ENCODE measurements around the gene GSTCD. TPM values are rescaled to one million over a fixed set of nuclear protein-coding genes. Genes with fewer than 3 reads are reported as not detected.

Gene GSTCD
- total and polyA plus RNA-seq, 2 experiments from 2014 or later, result 11.3 to 39.1 TPM

- no peaks in the 10 kb centered on the region for H3F3A ChIP-seq (replicated peaks; ENCODE audit: low read depth)
- DNase-seq (ENCODE audit: low spot score) (no peak), ATAC-seq (no peak)
- no peaks in the 10 kb centered on the region for H3K27me3 Mint-ChIP-seq (ENCODE audit: insufficient read depth, low read depth, poor library complexity)
- no peak overlapping the region for H3K4me2 ChIP-seq
- H3K4me1 Mint-ChIP-seq, result peaks cover 9% of the 10 kb centered on the region; the same call in 2 of the 3 replicates
- TF ChIP-seq ZNF114 (CRISPR knock-in tag; IDR thresholded peaks at IDR 0.05) (no peak), ETS1 (IDR thresholded peaks at IDR 0.05) (no peak), JUNB (IDR thresholded peaks at IDR 0.05; ENCODE audit: unreplicated experiment) (no peak), REST (IDR thresholded peaks at IDR 0.05; ENCODE audit: unreplicated experiment) (no peak), ZNF462 (CRISPR knock-in tag; IDR thresholded peaks at IDR 0.05) (no peak), CTCF (conservative IDR thresholded peaks at IDR 0.05; ENCODE audit: low read depth in 2 of 2) (no peak), NANOG (IDR thresholded peaks at IDR 0.05; ENCODE audit: borderline replicate concordance) (no peak), CREB1 (CRISPR knock-in tag; IDR thresholded peaks at IDR 0.05; ENCODE audit: low read depth) (no peak), STAT1 (IDR thresholded peaks at IDR 0.05; ENCODE audit: unreplicated experiment) (no peak), EZH2phosphoT487 (IDR thresholded peaks at IDR 0.05; ENCODE audit: unreplicated experiment) (no peak), EZH2 (IDR thresholded peaks at IDR 0.05; ENCODE audit: low read depth, unreplicated experiment) (no peak), POLR2AphosphoS5 (IDR thresholded peaks at IDR 0.05; ENCODE audit: low read depth) (no peak), ZNF331 (CRISPR knock-in tag; IDR thresholded peaks at IDR 0.05; ENCODE audit: low read depth) (no peak)
- H3K36me3 Mint-ChIP-seq (ENCODE audit: low read depth), result peaks cover 4% of the 10 kb centered on the region; the same call in 1 of the 3 replicates
- H3K27me3 ChIP-seq (ENCODE audit: insufficient read depth), result no peaks in the 10 kb centered on the region
- H3K27ac ChIP-seq (ENCODE audit: low read depth), result no peak overlapping the region; the same call in 1 of the 2 replicates
- H3K79me2 ChIP-seq (replicated peaks; ENCODE audit: insufficient read depth), result no peaks in the 10 kb centered on the region
- H3K9me2 ChIP-seq (ENCODE audit: insufficient read depth), result no peaks in the 10 kb centered on the region
- H2AFZ ChIP-seq, result no peak overlapping the region
- peaks cover 13% of the 10 kb centered on the region; the same call in 1 of the 2 replicates for H3K4me1 ChIP-seq (ENCODE audit: insufficient read depth)
- no peak overlapping the region for H3K27ac Mint-ChIP-seq
- no peaks in the 10 kb centered on the region for H3K9me3 Mint-ChIP-seq
- no peak overlapping the region for H3K4me3 Mint-ChIP-seq
- no peaks in the 10 kb centered on the region for H4K20me1 ChIP-seq (replicated peaks; ENCODE audit: insufficient read depth)
- no peak overlapping the region for H3K4me3 ChIP-seq
- H3K36me3 ChIP-seq (ENCODE audit: insufficient read depth), result no peaks in the 10 kb centered on the region
These were observed 30.9 kb upstream of the GSTCD start for GRCh38 chr4:105677709-105678108.

All from GM23338 (cell line).